Caco-2 (cell line): ENCODE measurements around the gene PGC. TPM values are rescaled to one million over a fixed set of nuclear protein-coding genes. Genes with fewer than 3 reads are reported as not detected.

Experiments used
- BruUV-seq: library from RNA; stranded (reverse); fragments of 400-500 nt; replicated peaks from 2 replicates; lab custom pipeline; 2021; lab: Mats Ljungman, UMichigan
- CTCF ChIA-PET: fragments of 300-600 bp; sonication (Branson Sonifier 250); formaldehyde crosslinking; loops from one replicate; lab custom pipeline; 2022; ENCODE audit warnings: antibody characterized with exemption; lab: Charles Lee
- POLR2A ChIA-PET: fragments of 300-600 bp; sonication (Branson Sonifier 250); formaldehyde crosslinking; loops from one replicate; lab custom pipeline; 2022; ENCODE audit warnings: antibody characterized with exemption; lab: Charles Lee
- DNase-seq, 2 experiments: peaks; one replicate each; pipeline versions ENCODE4 v3.0.0 to v3.0.0-alpha.2; 2020 to 2022
- H3K27me3 ChIP-seq: replicated peaks from 2 replicates; pipeline ENCODE4 v1.6.0; 2011; ENCODE audit warnings: low read length; ENCODE audit not compliant: control insufficient read depth, insufficient read depth
- H3K36me3 ChIP-seq: 2 replicates; pipeline ENCODE4 v1.5.1; 2011; ENCODE audit warnings: low read length; ENCODE audit not compliant: control insufficient read depth, insufficient read depth
- H3K4me1 ChIP-seq: fragments of 250-450 bp; sonication (Bioruptor Pico); 2 replicates; pipeline ENCODE4 v1.5.1; 2020; ENCODE audit warnings: mild to moderate bottlenecking
- H3K4me3 ChIP-seq: 2 replicates; pipeline ENCODE4 v1.5.1; 2011; ENCODE audit warnings: low read depth, mild to moderate bottlenecking, control low read depth, low read length
- H3K9me3 ChIP-seq: fragments of 250-450 bp; sonication (Bioruptor Pico); 2 replicates; pipeline ENCODE4 v1.5.1; 2020; ENCODE audit warnings: mild to moderate bottlenecking, moderate library complexity
- H3K27ac Mint-ChIP-seq: one replicate; pipeline ENCODE4 v1.8.0; 2022; ENCODE audit warnings: mixed read lengths; ENCODE audit not compliant: unreplicated experiment
- H3K27me3 Mint-ChIP-seq: one replicate; pipeline ENCODE4 v1.8.0; 2022; ENCODE audit warnings: mixed read lengths; ENCODE audit not compliant: insufficient read depth, unreplicated experiment
- H3K36me3 Mint-ChIP-seq: one replicate; pipeline ENCODE4 v1.8.0; 2022; ENCODE audit warnings: mild to moderate bottlenecking, mixed read lengths; ENCODE audit not compliant: insufficient read depth, unreplicated experiment
- H3K4me1 Mint-ChIP-seq: one replicate; pipeline ENCODE4 v1.8.0; 2022; ENCODE audit warnings: low read depth, mixed read lengths; ENCODE audit not compliant: unreplicated experiment
- H3K4me3 Mint-ChIP-seq: one replicate; pipeline ENCODE4 v1.8.0; 2022; ENCODE audit warnings: mild to moderate bottlenecking, moderate library complexity, mixed read lengths; ENCODE audit not compliant: unreplicated experiment
- H3K9me3 Mint-ChIP-seq: one replicate; pipeline ENCODE4 v1.8.0; 2022; ENCODE audit warnings: mixed read lengths; ENCODE audit not compliant: unreplicated experiment
- CTCF ChIP-seq, 2 experiments: fragments of 200-600 bp in 1 of 2; IDR thresholded peaks; 1 replicate in 1 of 2; 2 replicates in 1 of 2; pipeline versions ENCODE4 v1.5.1 to v1.8.0; 2011 to 2022; ENCODE audit warnings: antibody characterized with exemption in 1 of 2, control low read depth in 1 of 2, inconsistent platforms in 1 of 2, low read depth in 1 of 2, low read length in 1 of 2, mild to moderate bottlenecking in 1 of 2, moderate library complexity in 1 of 2; ENCODE audit not compliant: insufficient read depth in 1 of 2, severe bottlenecking in 1 of 2, unreplicated experiment in 1 of 2
- intact Hi-C: fragments of 100-400 bp; cut with micrococcal nuclease; formaldehyde crosslinking; loops from one replicate; pipeline ENCODE4 v1.10.0; 2022; ENCODE audit not compliant: unreplicated experiment
- total RNA-seq: library from RNA; stranded (reverse); gene quantifications from 2 replicates; pipeline ENCODE4 v1.2.3, GENCODE V29; 2022

Gene PGC
- total RNA-seq, 1 experiment from 2014 or later = 12.2 TPM

GRCh38 chr6:41728954-41729353 lies 18.2 kb downstream of the PGC start:
- no peak for DNase-seq
- ChIA-PET CTCF (no interaction called here), POLR2A (no interaction called here)
- H3K4me1 ChIP-seq = peaks cover 14% of the 10 kb centered on the region
- no peaks in the 10 kb centered on the region for H3K9me3 Mint-ChIP-seq
- H3K9me3 ChIP-seq = no peaks in the 10 kb centered on the region
- H3K27me3 ChIP-seq = no peaks in the 10 kb centered on the region
- H3K27me3 Mint-ChIP-seq = no peaks in the 10 kb centered on the region
- H3K36me3 ChIP-seq = no peaks in the 10 kb centered on the region
- intact Hi-C loops = no loop called here
- peaks cover 16% of the 10 kb centered on the region for H3K4me1 Mint-ChIP-seq
- H3K36me3 Mint-ChIP-seq = no peaks in the 10 kb centered on the region
- TF ChIP-seq CTCF (IDR thresholded peaks at IDR 0.05; ENCODE audit: insufficient read depth in 1 of 2, low read depth in 1 of 2, low read length in 1 of 2, severe bottlenecking in 1 of 2, unreplicated experiment in 1 of 2) = no peak
- H3K27ac Mint-ChIP-seq = no peak overlapping the region
- H3K4me3 Mint-ChIP-seq = no peak overlapping the region
- no TSS peak for BruUV-seq
- no peak overlapping the region for H3K4me3 ChIP-seq

GRCh38 chr6:41728073-41728936 lies 18.9 kb downstream of the PGC start:
- no peak overlapping the region for H3K27ac Mint-ChIP-seq
- no TSS peak for BruUV-seq
- CTCF ChIA-PET = no interaction called here

GRCh38 chr6:41727705-41728072 lies 19.5 kb downstream of the PGC start:
- ChIA-PET POLR2A (no interaction called here), CTCF (no interaction called here)
- intact Hi-C loops = no loop called here
- Histone ChIP-seq H3K27me3 (no peaks in the 10 kb centered on the region), H3K9me3 (no peaks in the 10 kb centered on the region), H3K4me3 (no peak overlapping the region), H3K4me1 (peaks cover 23% of the 10 kb centered on the region), H3K36me3 (no peaks in the 10 kb centered on the region)
- Mint-ChIP-seq H3K4me3 (no peak overlapping the region), H3K27ac (no peak overlapping the region), H3K9me3 (no peaks in the 10 kb centered on the region), H3K27me3 (no peaks in the 10 kb centered on the region), H3K4me1 (peaks cover 17% of the 10 kb centered on the region), H3K36me3 (no peaks in the 10 kb centered on the region)
- no peak for TF ChIP-seq CTCF (IDR thresholded peaks at IDR 0.05; ENCODE audit: insufficient read depth in 1 of 2, low read depth in 1 of 2, low read length in 1 of 2, severe bottlenecking in 1 of 2, unreplicated experiment in 1 of 2)
- no TSS peak for BruUV-seq
- DNase-seq = no peak

More at GRCh38 chr6:41728073-41728936, 18.9 kb downstream of the PGC start:
- H3K9me3 ChIP-seq = no peaks in the 10 kb centered on the region
- peaks cover 20% of the 10 kb centered on the region for H3K4me1 ChIP-seq
- Mint-ChIP-seq H3K4me3 (no peak overlapping the region), H3K36me3 (no peaks in the 10 kb centered on the region), H3K4me1 (peaks cover 18% of the 10 kb centered on the region), H3K27me3 (no peaks in the 10 kb centered on the region), H3K9me3 (no peaks in the 10 kb centered on the region)
- POLR2A ChIA-PET = no interaction called here
- H3K36me3 ChIP-seq = no peaks in the 10 kb centered on the region
- no peak for DNase-seq
- TF ChIP-seq CTCF (IDR thresholded peaks at IDR 0.05; ENCODE audit: insufficient read depth in 1 of 2, low read depth in 1 of 2, low read length in 1 of 2, severe bottlenecking in 1 of 2, unreplicated experiment in 1 of 2) = no peak
- H3K4me3 ChIP-seq = no peak overlapping the region
- intact Hi-C loops = no loop called here
- no peaks in the 10 kb centered on the region for H3K27me3 ChIP-seq
